ENCODE data around the gene DRG2.

GRCh38 chr17:18117982-18118975, 30.5 kb downstream of the DRG2 start:
- TF ChIP-seq CTCF (IDR thresholded peaks at IDR 0.05) (no peak), POLR2A (IDR thresholded peaks at IDR 0.05) (no peak)
